Inferior parietal cortex (tissue), 1 donor: Measurements from ENCODE around the gene MAP4K2.

Experiments used
- DNase-seq: peaks from one replicate; pipeline ENCODE4 v3.0.0-alpha.2; 2016; ENCODE audit errors: extremely low spot score

MAP4K2 gene

GRCh38 chr11:64791781-64792291 lies 11.2 kb downstream of the MAP4K2 start:
- no peak for DNase-seq

GRCh38 chr11:64790205-64791095 lies 12.6 kb downstream of the MAP4K2 start:
- no peak for DNase-seq

GRCh38 chr11:64789331-64790204 lies 13.4 kb downstream of the MAP4K2 start:
- DNase-seq, result no peak

- no peak for DNase-seq
These were observed 14.4 kb downstream of the MAP4K2 start for GRCh38 chr11:64788321-64789215.

GRCh38 chr11:64787526-64788320 lies 15.3 kb downstream of the MAP4K2 start:
- no peak for DNase-seq

GRCh38 chr11:64786308-64786707 lies 16.7 kb downstream of the MAP4K2 start:
- DNase-seq, result no peak

- DNase-seq, result no peak
These were observed 18.0 kb downstream of the MAP4K2 start for GRCh38 chr11:64784813-64785581.

GRCh38 chr11:64778473-64779298 lies 24.3 kb downstream of the MAP4K2 start, which contains the start of gene SF1:
Gene SF1, minus strand, starts transcription at chr11:64778542. Its CDS starts 150 bp downstream, at chr11:64778392.
- DNase-seq, result peak; percentile 100

GRCh38 chr11:64778223-64778472 lies 24.9 kb downstream of the MAP4K2 start:
- no peak for DNase-seq

GRCh38 chr11:64777449-64778222 lies 25.4 kb downstream of the MAP4K2 start:
- peak; percentile 84 for DNase-seq

- no peak for DNase-seq
These were observed 26.1 kb downstream of the MAP4K2 start for GRCh38 chr11:64776875-64777274.

GRCh38 chr11:64776425-64776824 lies 26.6 kb downstream of the MAP4K2 start:
- no peak for DNase-seq

GRCh38 chr11:64774144-64774543 lies 28.9 kb downstream of the MAP4K2 start:
- no peak for DNase-seq

- no peak for DNase-seq
These were observed 30.6 kb downstream of the MAP4K2 start for GRCh38 chr11:64772303-64773018.

- no peak for DNase-seq
These were observed 31.2 kb downstream of the MAP4K2 start for GRCh38 chr11:64771861-64772260.

GRCh38 chr11:64770120-64770519 lies 32.9 kb downstream of the MAP4K2 start:
- no peak for DNase-seq

- no peak for DNase-seq
These were observed 33.7 kb downstream of the MAP4K2 start for GRCh38 chr11:64769283-64769682.

GRCh38 chr11:64768300-64768694 lies 34.7 kb downstream of the MAP4K2 start:
- DNase-seq, result no peak
